Subcutaneous abdominal adipose tissue (tissue), 5 donors: ENCODE data around the gene ADAMTS1.

ENCODE experiments used
- H3K27ac ChIP-seq: one replicate; pipeline ENCODE4 v1.7.0; 2013; ENCODE audit warnings: low read depth, mild to moderate bottlenecking, inconsistent platforms, low read length, moderate library complexity
- H3K27me3 ChIP-seq, 5 donors: one replicate each; pipeline ENCODE4 v1.7.0; 2013; ENCODE audit warnings: low read length in 5 of 5, inconsistent platforms in 1 of 5; ENCODE audit not compliant: control insufficient read depth in 5 of 5, insufficient read depth in 4 of 5
- H3K36me3 ChIP-seq, 5 donors: one replicate each; pipeline ENCODE4 v1.7.0; 2013; ENCODE audit warnings: low read length in 5 of 5; ENCODE audit not compliant: control insufficient read depth in 5 of 5, insufficient read depth in 5 of 5
- H3K4me1 ChIP-seq, 5 donors: one replicate each; pipeline ENCODE4 v1.7.0; 2013; ENCODE audit warnings: low read length in 5 of 5, mild to moderate bottlenecking in 3 of 5, moderate library complexity in 1 of 5; ENCODE audit not compliant: control insufficient read depth in 5 of 5, insufficient read depth in 5 of 5
- H3K4me3 ChIP-seq, 5 donors: one replicate each; pipeline ENCODE4 v1.7.0; 2013; ENCODE audit warnings: low read length in 5 of 5, low read depth in 1 of 5
- H3K9ac ChIP-seq, 5 donors: one replicate each; pipeline ENCODE4 v1.7.0; 2013; ENCODE audit warnings: low read length in 5 of 5, mild to moderate bottlenecking in 4 of 5, moderate library complexity in 3 of 5
- H3K9me3 ChIP-seq, 5 donors: one replicate each; pipeline ENCODE4 v1.7.0; 2013; ENCODE audit warnings: low read length in 5 of 5; ENCODE audit not compliant: control insufficient read depth in 5 of 5
- donor health status: healthy.
- donor health status: healthy.
- donor health status: healthy.
- donor health status: healthy.
- donor health status: healthy.

The ADAMTS1 gene

GRCh38 chr21:26845066-26845758 lies at the start of gene ADAMTS1:
ADAMTS1 (minus strand) TSS chr21:26845409; CDS start chr21:26844954, 455 bp downstream.
- Histone ChIP-seq H3K9me3 (no peaks in the 10 kb centered on the region), H3K27me3 (no peaks in the 10 kb centered on the region), H3K36me3 (peaks cover 6 to 23% (median 20%) of the 10 kb centered on the region in 5 donors), H3K4me1 (peaks cover 6 to 67% (median 52%) of the 10 kb centered on the region in 5 donors), H3K27ac (peak within 1 kb of the TSS; percentile 97), H3K4me3 (peak within 1 kb of the TSS; percentile 88 to 97 (median 92)), H3K9ac (peak within 1 kb of the TSS; percentile 4 to 97 (median 91))

GRCh38 chr21:26892151-26892550 lies 46.9 kb upstream of the ADAMTS1 start:
- H3K36me3 ChIP-seq, result no peaks in the 10 kb centered on the region
- peaks cover 0 to 3% (median 0%) of the 10 kb centered on the region in 5 donors for H3K4me1 ChIP-seq
- no peak overlapping the region for H3K27ac ChIP-seq
- no peaks in the 10 kb centered on the region for H3K9me3 ChIP-seq
- H3K4me3 ChIP-seq, result no peak overlapping the region
- no peaks in the 10 kb centered on the region for H3K27me3 ChIP-seq
- H3K9ac ChIP-seq, result no peak overlapping the region

- no peaks in the 10 kb centered on the region for H3K9me3 ChIP-seq
- H3K27me3 ChIP-seq, result no peaks in the 10 kb centered on the region
- H3K4me1 ChIP-seq, result peaks cover 1 to 5% (median 3%) of the 10 kb centered on the region in 5 donors
- no peak overlapping the region for H3K4me3 ChIP-seq
- no peaks in the 10 kb centered on the region for H3K36me3 ChIP-seq
- H3K9ac ChIP-seq, result no peak overlapping the region
- H3K27ac ChIP-seq, result no peak overlapping the region
These were observed 43.7 kb upstream of the ADAMTS1 start for GRCh38 chr21:26888931-26889330.

GRCh38 chr21:26888256-26888655 lies 43.0 kb upstream of the ADAMTS1 start:
- no peaks in the 10 kb centered on the region for H3K27me3 ChIP-seq
- H3K36me3 ChIP-seq, result no peaks in the 10 kb centered on the region
- no peak overlapping the region for H3K4me3 ChIP-seq
- no peaks in the 10 kb centered on the region for H3K9me3 ChIP-seq
- H3K27ac ChIP-seq, result no peak overlapping the region
- H3K4me1 ChIP-seq, result peaks cover 5 to 12% (median 9%) of the 10 kb centered on the region in 5 donors
- no peak overlapping the region for H3K9ac ChIP-seq

GRCh38 chr21:26887251-26887650 lies 42.0 kb upstream of the ADAMTS1 start:
- H3K4me3 ChIP-seq, result no peak overlapping the region

GRCh38 chr21:26884436-26884835 lies 39.2 kb upstream of the ADAMTS1 start:
- Histone ChIP-seq H3K36me3 (no peaks in the 10 kb centered on the region), H3K9ac (no peak overlapping the region), H3K4me1 (peaks cover 5 to 24% (median 17%) of the 10 kb centered on the region in 5 donors)

More at GRCh38 chr21:26887251-26887650, 42.0 kb upstream of the ADAMTS1 start:
- Histone ChIP-seq H3K9ac (no peak overlapping the region), H3K27ac (no peak overlapping the region), H3K9me3 (no peaks in the 10 kb centered on the region), H3K27me3 (no peaks in the 10 kb centered on the region), H3K4me1 (peaks cover 5 to 21% (median 16%) of the 10 kb centered on the region in 5 donors), H3K36me3 (no peaks in the 10 kb centered on the region)

GRCh38 chr21:26883768-26884167 lies 38.6 kb upstream of the ADAMTS1 start:
- peaks cover 5 to 24% (median 17%) of the 10 kb centered on the region in 5 donors for H3K4me1 ChIP-seq
- no peak overlapping the region for H3K4me3 ChIP-seq
- H3K27me3 ChIP-seq, result no peaks in the 10 kb centered on the region
- no peaks in the 10 kb centered on the region for H3K36me3 ChIP-seq
- no peaks in the 10 kb centered on the region for H3K9me3 ChIP-seq
- H3K9ac ChIP-seq, result peak overlapping the region in 1 of 5 donors; percentile 20
- peak overlapping the region; percentile 42 for H3K27ac ChIP-seq

More at GRCh38 chr21:26884436-26884835, 39.2 kb upstream of the ADAMTS1 start:
- no peaks in the 10 kb centered on the region for H3K27me3 ChIP-seq
- no peak overlapping the region for H3K27ac ChIP-seq
- no peak overlapping the region for H3K4me3 ChIP-seq
- no peaks in the 10 kb centered on the region for H3K9me3 ChIP-seq

- no peak overlapping the region for H3K27ac ChIP-seq
- H3K9ac ChIP-seq, result no peak overlapping the region
- H3K27me3 ChIP-seq, result no peaks in the 10 kb centered on the region
- no peaks in the 10 kb centered on the region for H3K36me3 ChIP-seq
- peaks cover 5 to 24% (median 17%) of the 10 kb centered on the region in 5 donors for H3K4me1 ChIP-seq
- H3K4me3 ChIP-seq, result no peak overlapping the region
- no peaks in the 10 kb centered on the region for H3K9me3 ChIP-seq
These were observed 36.5 kb upstream of the ADAMTS1 start for GRCh38 chr21:26881504-26882228.

GRCh38 chr21:26877018-26877417 lies 31.8 kb upstream of the ADAMTS1 start:
- Histone ChIP-seq H3K36me3 (no peaks in the 10 kb centered on the region), H3K9ac (no peak overlapping the region), H3K27me3 (no peaks in the 10 kb centered on the region), H3K9me3 (peaks cover 0 to 15% (median 5%) of the 10 kb centered on the region in 5 donors), H3K4me1 (peaks cover 0 to 6% (median 0%) of the 10 kb centered on the region in 5 donors), H3K4me3 (peak overlapping the region in 1 of 5 donors; percentile 22), H3K27ac (no peak overlapping the region)

- no peaks in the 10 kb centered on the region for H3K27me3 ChIP-seq
These were observed 29.1 kb upstream of the ADAMTS1 start for GRCh38 chr21:26874347-26874746.

More at GRCh38 chr21:26874347-26874746, 29.1 kb upstream of the ADAMTS1 start:
- Histone ChIP-seq H3K9me3 (peaks cover 0 to 15% (median 5%) of the 10 kb centered on the region in 5 donors), H3K36me3 (no peaks in the 10 kb centered on the region), H3K4me3 (no peak overlapping the region), H3K4me1 (no peaks in the 10 kb centered on the region), H3K27ac (no peak overlapping the region), H3K9ac (no peak overlapping the region)
